Measurements from ENCODE around the gene BCL2.

BCL2 gene

GRCh38 chr18:63264871-63265270 lies 54.7 kb downstream of the BCL2 start:
- no peak overlapping the region for H3K4me3 ChIP-seq (ENCODE audit: low read depth, low read length)
- no peak for TF ChIP-seq CTCF (IDR thresholded peaks at IDR 0.05; ENCODE audit: low read depth, low read length, missing control alignments)
- DNase-seq (ENCODE audit: low read depth) = no peak

DNA sequence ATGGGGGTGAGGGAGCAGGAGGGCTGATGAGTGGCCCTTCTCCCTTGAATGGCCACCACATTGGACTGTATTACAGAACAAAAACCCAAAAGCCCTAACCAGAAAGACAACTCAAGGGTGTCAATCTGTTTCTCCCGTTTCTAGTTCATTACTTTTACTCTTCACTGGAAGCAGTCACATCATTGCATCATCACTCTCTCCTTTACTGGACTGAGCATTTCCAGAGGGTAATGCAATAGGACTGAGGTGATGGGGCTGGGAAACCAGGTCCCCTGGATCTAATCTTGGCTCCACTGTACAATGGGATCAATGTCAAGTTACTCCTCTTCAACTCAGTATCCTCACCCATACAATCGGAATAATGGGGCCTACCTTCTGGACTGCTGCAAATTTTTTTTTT lies 56.1 kb downstream of the BCL2 start:
- H3K4me3 ChIP-seq (ENCODE audit: low read depth, low read length) = no peak overlapping the region
- TF ChIP-seq CTCF (IDR thresholded peaks at IDR 0.05; ENCODE audit: low read depth, low read length, missing control alignments) = no peak
- DNase-seq (ENCODE audit: low read depth) = no peak

DNA sequence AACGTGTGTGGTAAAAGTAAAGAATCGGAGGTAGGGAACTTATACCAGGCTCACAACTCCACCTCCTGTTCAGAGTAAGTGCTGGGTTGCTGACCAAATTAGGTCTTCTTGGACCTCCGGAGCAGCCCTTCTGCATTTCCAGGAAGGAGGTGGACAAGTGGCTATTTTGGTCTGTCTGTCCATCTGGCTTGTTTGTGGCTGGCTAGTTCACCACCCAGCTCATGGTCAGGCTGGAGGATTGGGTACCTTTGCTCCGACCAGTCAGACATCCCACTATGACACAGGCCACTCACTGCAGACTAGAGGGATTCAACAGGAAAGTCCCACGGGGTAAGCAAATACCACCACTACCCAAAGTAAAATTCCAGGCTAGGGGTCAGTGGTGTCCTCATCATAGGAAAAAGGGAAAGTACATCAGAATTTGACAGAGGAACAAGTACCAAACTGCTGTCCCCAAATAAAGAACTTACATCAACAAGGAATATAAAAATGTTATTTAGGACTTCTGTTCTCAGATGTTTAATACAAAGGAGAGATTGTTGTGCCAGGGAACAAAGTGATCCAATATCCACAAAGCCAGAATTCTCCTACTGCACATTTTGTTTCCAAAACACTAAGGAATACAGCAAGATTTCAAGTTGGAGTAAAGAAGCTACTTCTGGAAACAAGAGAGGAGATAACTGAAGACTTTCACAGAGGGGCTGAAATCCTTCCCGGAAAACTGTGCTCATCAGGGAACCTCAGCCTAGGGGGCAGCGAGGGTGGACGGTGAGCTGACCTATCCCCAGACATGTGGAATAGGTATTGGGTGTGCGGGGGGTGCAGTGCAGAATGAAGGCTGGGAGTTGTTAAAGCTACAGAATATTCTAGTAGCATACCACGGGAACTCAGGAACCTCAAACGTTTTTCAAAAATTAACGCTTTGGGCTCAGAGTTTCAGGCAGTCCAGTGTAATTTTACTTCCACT lies 56.9 kb downstream of the BCL2 start:
- no peak overlapping the region for H3K4me3 ChIP-seq (ENCODE audit: low read depth, low read length)
- no peak for TF ChIP-seq CTCF (IDR thresholded peaks at IDR 0.05; ENCODE audit: low read depth, low read length, missing control alignments)
- DNase-seq (ENCODE audit: low read depth) = no peak

GRCh38 chr18:63261029-63261428 lies 58.5 kb downstream of the BCL2 start:
- TF ChIP-seq CTCF (IDR thresholded peaks at IDR 0.05; ENCODE audit: low read depth, low read length, missing control alignments) = no peak
- no peak for DNase-seq (ENCODE audit: low read depth)
- H3K4me3 ChIP-seq (ENCODE audit: low read depth, low read length) = no peak overlapping the region

DNA sequence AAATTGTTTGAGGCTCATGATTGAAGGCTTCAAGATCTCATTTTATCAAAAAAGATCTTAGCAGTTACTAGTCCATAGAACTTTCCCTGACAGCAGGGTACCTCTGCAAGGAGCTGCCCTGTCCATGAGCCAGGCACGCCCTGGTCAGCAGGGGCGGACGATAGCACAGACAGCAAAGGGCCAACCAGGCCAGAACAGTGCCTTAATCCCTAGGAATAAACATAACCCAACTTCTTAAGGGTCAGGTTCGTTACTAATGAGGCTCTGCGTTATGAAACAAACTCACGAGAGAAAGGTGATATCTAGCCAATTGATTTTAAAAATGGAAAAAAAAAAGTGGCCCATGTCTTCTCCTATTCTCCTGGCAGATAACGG lies 59.2 kb downstream of the BCL2 start:
- no peak for DNase-seq (ENCODE audit: low read depth)
- no peak for TF ChIP-seq CTCF (IDR thresholded peaks at IDR 0.05; ENCODE audit: low read depth, low read length, missing control alignments)
- no peak overlapping the region for H3K4me3 ChIP-seq (ENCODE audit: low read depth, low read length)

DNA sequence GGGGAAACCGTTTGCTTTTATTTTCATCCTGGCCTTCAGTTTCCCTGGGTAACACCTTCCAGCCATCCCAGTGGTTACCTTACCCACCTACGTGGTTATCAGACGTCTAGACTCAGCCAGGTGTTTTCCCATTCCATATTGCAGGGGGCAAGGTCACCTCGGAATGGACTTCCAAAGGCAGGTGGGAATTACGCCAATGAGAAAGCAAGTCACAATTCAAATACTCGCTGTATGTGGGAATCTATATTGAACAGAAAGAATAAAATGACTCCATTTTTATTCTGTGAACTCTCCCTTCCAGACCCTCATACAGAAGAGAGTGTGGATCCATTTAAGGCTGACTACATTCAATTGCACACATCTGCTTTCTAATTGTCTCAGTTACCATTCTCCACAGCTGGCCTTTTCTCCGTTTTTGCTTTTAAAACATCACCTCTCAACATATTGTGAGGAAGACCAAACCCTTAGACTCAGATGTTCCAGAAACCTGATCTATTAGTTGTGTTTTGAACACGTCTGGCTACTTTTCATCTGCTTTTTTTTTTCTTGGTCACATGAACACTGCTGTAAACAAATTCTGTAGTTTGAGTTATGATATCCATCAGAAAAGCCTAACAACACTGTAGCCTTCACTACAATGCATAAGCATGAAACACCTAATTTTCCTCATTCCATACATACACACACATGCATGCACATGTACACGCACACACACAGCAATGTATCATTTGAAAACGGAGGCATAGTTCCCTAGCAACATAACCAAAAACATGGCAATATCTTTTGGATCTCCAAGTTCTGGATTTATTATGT lies 59.8 kb downstream of the BCL2 start:
- no peak for TF ChIP-seq CTCF (IDR thresholded peaks at IDR 0.05; ENCODE audit: low read depth, low read length, missing control alignments)
- no peak for DNase-seq (ENCODE audit: low read depth)
- H3K4me3 ChIP-seq (ENCODE audit: low read depth, low read length) = no peak overlapping the region

Measured in GM12864 (cell line).